ENCODE results near the gene PIEZO2.

Gene PIEZO2

DNA sequence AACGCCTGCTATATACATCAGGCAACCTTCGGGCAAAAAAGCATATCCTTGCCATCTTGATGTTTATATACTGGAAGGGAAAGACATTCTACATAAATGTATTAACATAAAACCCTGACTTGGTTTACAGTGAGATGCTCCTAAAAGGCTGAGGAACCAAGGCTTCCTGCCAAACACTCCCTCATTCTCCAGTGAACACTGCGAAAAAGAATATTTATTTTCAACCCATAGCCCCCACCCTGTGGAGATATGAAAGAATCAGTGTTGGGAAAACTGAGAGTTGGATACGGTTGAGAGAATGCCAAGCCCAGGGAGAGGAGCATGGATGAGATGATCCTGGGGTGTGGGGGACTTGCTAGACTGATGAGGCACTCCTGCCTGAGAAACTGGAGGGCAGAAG lies 94.9 kb downstream of the PIEZO2 start:
- Histone ChIP-seq H3K4me1 (ENCODE audit: control insufficient read depth, insufficient read depth, low read length) (no peaks in the 10 kb centered on the region; the same call in 1 of the 2 replicates), H3K9me3 (ENCODE audit: control insufficient read depth, insufficient read depth, low read depth, low read length) (no peaks in the 10 kb centered on the region; the same call in 1 of the 2 replicates), H3K36me3 (ENCODE audit: control insufficient read depth in 2 of 2, insufficient read depth in 1 of 2, low read length in 2 of 2) (no peaks in the 10 kb centered on the region), H3K4me3 (ENCODE audit: low read depth, low read length) (no peak overlapping the region), H3K27ac (ENCODE audit: extremely low read depth, low read depth, low read length) (no peak overlapping the region)
- TF ChIP-seq, protein P1, sequence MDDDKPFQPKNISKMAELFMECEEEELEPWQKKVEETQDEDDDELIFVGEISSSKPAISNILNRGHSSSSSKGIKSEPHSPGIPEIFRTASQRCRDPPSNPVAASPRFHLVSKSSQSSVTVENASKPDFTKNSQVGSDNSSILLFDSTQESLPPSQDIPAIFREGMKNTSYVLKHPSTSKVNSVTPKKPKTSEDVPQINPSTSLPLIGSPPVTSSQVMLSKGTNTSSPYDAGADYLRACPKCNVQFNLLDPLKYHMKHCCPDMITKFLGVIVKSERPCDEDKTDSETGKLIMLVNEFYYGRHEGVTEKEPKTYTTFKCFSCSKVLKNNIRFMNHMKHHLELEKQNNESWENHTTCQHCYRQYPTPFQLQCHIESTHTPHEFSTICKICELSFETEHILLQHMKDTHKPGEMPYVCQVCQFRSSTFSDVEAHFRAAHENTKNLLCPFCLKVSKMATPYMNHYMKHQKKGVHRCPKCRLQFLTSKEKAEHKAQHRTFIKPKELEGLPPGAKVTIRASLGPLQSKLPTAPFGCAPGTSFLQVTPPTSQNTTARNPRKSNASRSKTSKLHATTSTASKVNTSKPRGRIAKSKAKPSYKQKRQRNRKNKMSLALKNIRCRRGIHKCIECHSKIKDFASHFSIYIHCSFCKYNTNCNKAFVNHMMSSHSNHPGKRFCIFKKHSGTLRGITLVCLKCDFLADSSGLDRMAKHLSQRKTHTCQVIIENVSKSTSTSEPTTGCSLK (tag by site-specific recombination; IDR thresholded peaks at IDR 0.05): no peak
- TF ChIP-seq ZBTB17 (tag by site-specific recombination; IDR thresholded peaks at IDR 0.05) (no peak), GLIS1 (tag by site-specific recombination; IDR thresholded peaks at IDR 0.05) (no peak), ZNF416 (tag by site-specific recombination; IDR thresholded peaks at IDR 0.05) (no peak), ZNF404 (tag by site-specific recombination; IDR thresholded peaks at IDR 0.05) (no peak), ZNF530 (tag by site-specific recombination; IDR thresholded peaks at IDR 0.05; ENCODE audit: low read depth) (no peak), SCRT2 (tag by site-specific recombination; IDR thresholded peaks at IDR 0.05) (no peak), ZXDB (tag by site-specific recombination; IDR thresholded peaks at IDR 0.05) (no peak), REPIN1 (tag by site-specific recombination; IDR thresholded peaks at IDR 0.05; ENCODE audit: low read depth) (no peak), YY2 (tag by site-specific recombination; IDR thresholded peaks at IDR 0.05) (no peak), ZNF747 (tag by site-specific recombination; IDR thresholded peaks at IDR 0.05) (no peak), BCL11B (tag by site-specific recombination; IDR thresholded peaks at IDR 0.05; ENCODE audit: low read depth) (no peak), OSR2 (tag by site-specific recombination; IDR thresholded peaks at IDR 0.05) (no peak), ZNF274 (IDR thresholded peaks at IDR 0.05; ENCODE audit: low read length) (no peak), ZNF274 (tag by site-specific recombination; IDR thresholded peaks at IDR 0.05; ENCODE audit: borderline replicate concordance) (no peak), BCL11A (tag by site-specific recombination; IDR thresholded peaks at IDR 0.05; ENCODE audit: low read depth) (no peak), ZNF549 (tag by site-specific recombination; IDR thresholded peaks at IDR 0.05) (no peak), ZNF146 (tag by site-specific recombination; IDR thresholded peaks at IDR 0.05) (no peak), GLI4 (tag by site-specific recombination; IDR thresholded peaks at IDR 0.05) (no peak)
- TF ChIP-seq, protein P2, sequence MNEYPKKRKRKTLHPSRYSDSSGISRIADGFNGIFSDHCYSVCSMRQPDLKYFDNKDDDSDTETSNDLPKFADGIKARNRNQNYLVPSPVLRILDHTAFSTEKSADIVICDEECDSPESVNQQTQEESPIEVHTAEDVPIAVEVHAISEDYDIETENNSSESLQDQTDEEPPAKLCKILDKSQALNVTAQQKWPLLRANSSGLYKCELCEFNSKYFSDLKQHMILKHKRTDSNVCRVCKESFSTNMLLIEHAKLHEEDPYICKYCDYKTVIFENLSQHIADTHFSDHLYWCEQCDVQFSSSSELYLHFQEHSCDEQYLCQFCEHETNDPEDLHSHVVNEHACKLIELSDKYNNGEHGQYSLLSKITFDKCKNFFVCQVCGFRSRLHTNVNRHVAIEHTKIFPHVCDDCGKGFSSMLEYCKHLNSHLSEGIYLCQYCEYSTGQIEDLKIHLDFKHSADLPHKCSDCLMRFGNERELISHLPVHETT (tag by site-specific recombination; IDR thresholded peaks at IDR 0.05): no peak
- TF ChIP-seq, protein P3, sequence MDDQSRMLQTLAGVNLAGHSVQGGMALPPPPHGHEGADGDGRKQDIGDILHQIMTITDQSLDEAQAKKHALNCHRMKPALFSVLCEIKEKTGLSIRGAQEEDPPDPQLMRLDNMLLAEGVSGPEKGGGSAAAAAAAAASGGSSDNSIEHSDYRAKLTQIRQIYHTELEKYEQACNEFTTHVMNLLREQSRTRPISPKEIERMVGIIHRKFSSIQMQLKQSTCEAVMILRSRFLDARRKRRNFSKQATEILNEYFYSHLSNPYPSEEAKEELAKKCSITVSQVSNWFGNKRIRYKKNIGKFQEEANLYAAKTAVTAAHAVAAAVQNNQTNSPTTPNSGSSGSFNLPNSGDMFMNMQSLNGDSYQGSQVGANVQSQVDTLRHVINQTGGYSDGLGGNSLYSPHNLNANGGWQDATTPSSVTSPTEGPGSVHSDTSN (CRISPR knock-in tag; IDR thresholded peaks at IDR 0.05): no peak
- ChIA-PET CTCF (interaction anchor here (0.6 kb wide), 1 partner anchor 604 kb away, joined by 3 read pairs; no protein-coding TSS in a partner anchor), POLR2A (no interaction called here)

DNA sequence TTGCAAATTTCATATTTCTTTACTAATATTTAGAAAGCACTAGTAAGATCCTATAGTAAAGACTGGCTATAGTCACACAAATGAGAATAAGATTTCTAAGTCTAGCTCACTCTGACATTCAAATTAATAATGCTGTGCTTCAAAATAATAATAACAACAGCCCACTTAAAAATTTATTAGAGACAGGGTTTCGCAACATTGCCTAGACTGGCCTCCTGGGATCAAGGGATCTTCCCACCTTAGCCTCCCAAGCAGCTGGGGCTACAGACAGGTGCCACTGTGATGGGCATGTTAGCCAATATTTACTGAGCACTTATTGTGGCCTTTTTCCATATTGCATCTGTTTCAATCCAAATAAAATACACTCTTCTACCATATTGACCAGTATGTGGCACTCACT lies 96.1 kb downstream of the PIEZO2 start:
- H3K9me3 ChIP-seq (ENCODE audit: control insufficient read depth, insufficient read depth, low read depth, low read length): no peaks in the 10 kb centered on the region; the same call in 1 of the 2 replicates
- ChIA-PET CTCF (no interaction called here), POLR2A (no interaction called here)
- H3K27ac ChIP-seq (ENCODE audit: extremely low read depth, low read depth, low read length): no peak overlapping the region
- H3K4me3 ChIP-seq (ENCODE audit: low read depth, low read length): no peak overlapping the region
- TF ChIP-seq FEZF1 (tag by site-specific recombination; IDR thresholded peaks at IDR 0.05) (no peak), MYNN (tag by site-specific recombination; IDR thresholded peaks at IDR 0.05; ENCODE audit: borderline replicate concordance) (no peak), SCRT2 (tag by site-specific recombination; IDR thresholded peaks at IDR 0.05) (no peak), ZNF768 (tag by site-specific recombination; IDR thresholded peaks at IDR 0.05) (no peak), ZBTB8A (tag by site-specific recombination; IDR thresholded peaks at IDR 0.05) (no peak)
- TF ChIP-seq, protein P4, sequence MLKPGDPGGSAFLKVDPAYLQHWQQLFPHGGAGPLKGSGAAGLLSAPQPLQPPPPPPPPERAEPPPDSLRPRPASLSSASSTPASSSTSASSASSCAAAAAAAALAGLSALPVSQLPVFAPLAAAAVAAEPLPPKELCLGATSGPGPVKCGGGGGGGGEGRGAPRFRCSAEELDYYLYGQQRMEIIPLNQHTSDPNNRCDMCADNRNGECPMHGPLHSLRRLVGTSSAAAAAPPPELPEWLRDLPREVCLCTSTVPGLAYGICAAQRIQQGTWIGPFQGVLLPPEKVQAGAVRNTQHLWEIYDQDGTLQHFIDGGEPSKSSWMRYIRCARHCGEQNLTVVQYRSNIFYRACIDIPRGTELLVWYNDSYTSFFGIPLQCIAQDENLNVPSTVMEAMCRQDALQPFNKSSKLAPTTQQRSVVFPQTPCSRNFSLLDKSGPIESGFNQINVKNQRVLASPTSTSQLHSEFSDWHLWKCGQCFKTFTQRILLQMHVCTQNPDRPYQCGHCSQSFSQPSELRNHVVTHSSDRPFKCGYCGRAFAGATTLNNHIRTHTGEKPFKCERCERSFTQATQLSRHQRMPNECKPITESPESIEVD (tag by site-specific recombination; IDR thresholded peaks at IDR 0.05): no peak
- H3K4me1 ChIP-seq (ENCODE audit: control insufficient read depth, insufficient read depth, low read length): no peaks in the 10 kb centered on the region; the same call in 1 of the 2 replicates
- H3K36me3 ChIP-seq (ENCODE audit: control insufficient read depth in 2 of 2, insufficient read depth in 1 of 2, low read length in 2 of 2): no peaks in the 10 kb centered on the region
